ENCODE results near the gene CD8B. TPM values are rescaled to one million over a fixed set of nuclear protein-coding genes. Genes with fewer than 3 reads are reported as not detected.

Gene CD8B
- total RNA-seq, 1 experiment from 2014 or later: 0.24 TPM

GRCh38 chr2:86768189-86768949 lies 93.3 kb downstream of the CD8B start:
- H3K27me3 Mint-ChIP-seq (ENCODE audit: low read depth): no peaks in the 10 kb centered on the region
- no peak overlapping the region for H2AFZ ChIP-seq (ENCODE audit: low read length)
- H2BK12ac ChIP-seq (ENCODE audit: insufficient read length, low read depth, low read length): no peak overlapping the region
- H3K4ac ChIP-seq (ENCODE audit: low read depth, low read length): no peak overlapping the region
- H2BK15ac ChIP-seq (ENCODE audit: low read depth, low read length): no peak overlapping the region
- H3K23me2 ChIP-seq (ENCODE audit: insufficient read length, low read depth, low read length, poor library complexity, severe bottlenecking): peaks cover 2% of the 10 kb centered on the region
- no peak overlapping the region for H3K27ac ChIP-seq (ENCODE audit: insufficient read length, low read depth, low read length)
- no peaks in the 10 kb centered on the region for H3K4me1 ChIP-seq (ENCODE audit: insufficient read depth, low read length)
- no peak overlapping the region for H3T11ph ChIP-seq (ENCODE audit: low read length)
- peaks cover 5 to 14% of the 10 kb centered on the region in 2 experiments for H3K4me1 Mint-ChIP-seq
- H3K23ac ChIP-seq (ENCODE audit: insufficient read length, low read depth, low read length): no peak overlapping the region
- H2BK5ac ChIP-seq (ENCODE audit: insufficient read length, low read length): no peak overlapping the region
- no peak overlapping the region for H3K14ac ChIP-seq (ENCODE audit: insufficient read depth, low read length)
- DNase-seq: no peak
- no peaks in the 10 kb centered on the region for H3K9me3 ChIP-seq (ENCODE audit: control insufficient read depth, low read depth, low read length)
- H3K79me1 ChIP-seq (ENCODE audit: insufficient read depth, low read depth, low read length, poor library complexity, severe bottlenecking): peaks cover 5% of the 10 kb centered on the region
- no peak overlapping the region for H4K91ac ChIP-seq (ENCODE audit: insufficient read length, low read depth, low read length)
- no peaks in the 10 kb centered on the region for H3K79me2 ChIP-seq (ENCODE audit: insufficient read depth, low read length)
- peaks cover 20 to 70% (median 60%) of the 10 kb centered on the region in 3 experiments for H3K36me3 Mint-ChIP-seq (ENCODE audit: insufficient read depth in 1 of 3, low read depth in 3 of 3)
- H2BK20ac ChIP-seq (ENCODE audit: low read depth, low read length, poor library complexity, severe bottlenecking): no peak overlapping the region
- no peaks in the 10 kb centered on the region for H4K20me1 ChIP-seq (ENCODE audit: control insufficient read depth, insufficient read depth, insufficient read length)
- H3K56ac ChIP-seq (ENCODE audit: insufficient read length, low read depth, low read length): no peak overlapping the region
- H2BK120ac ChIP-seq (ENCODE audit: low read depth, low read length, poor library complexity, severe bottlenecking): no peak overlapping the region
- H3K27me3 ChIP-seq (ENCODE audit: insufficient read depth, low read length): no peaks in the 10 kb centered on the region
- no peak overlapping the region for H4K8ac ChIP-seq (replicated peaks; ENCODE audit: insufficient read length, low read depth, low read length)
- H2AK5ac ChIP-seq (ENCODE audit: insufficient read length, low read length): no peak overlapping the region
- no peak overlapping the region for H4K5ac ChIP-seq (ENCODE audit: insufficient read length, low read depth, low read length)
- no peaks in the 10 kb centered on the region for H3K9me3 Mint-ChIP-seq
- H3K18ac ChIP-seq (ENCODE audit: insufficient read length, low read depth, low read length): no peak overlapping the region
- no peak overlapping the region; a peak in 1 of 7 replicates for H3K27ac Mint-ChIP-seq
- TF ChIP-seq CTCF (conservative IDR thresholded peaks at IDR 0.05): no peak
- no peak overlapping the region for H3K9ac ChIP-seq (ENCODE audit: extremely low read depth, insufficient read length, low read length)
- no peak overlapping the region for H3K4me2 ChIP-seq (ENCODE audit: insufficient read depth, insufficient read length, low read length)
- WGBS (ENCODE audit: extremely low coverage, insufficient read length, low lambda C conversion rate): no CpG with 5 or more reads among the region's 5 CpGs
- H3K4me3 Mint-ChIP-seq: no peak overlapping the region

Other genes starting within 250 kb of the CD8B start
- gene RNF103, start 238.0 kb downstream of the CD8B start, total RNA-seq (2021): 6.8 and 7.1 TPM in 2 replicates
- 48.8 and 51.5 TPM in 2 replicates for gene RMND5A, start 141.6 kb downstream of the CD8B start, total RNA-seq (2021)
- gene CD8A, start 71.0 kb downstream of the CD8B start, total RNA-seq (2021): not detected in 2 replicates
- 0.24 and 1.6 TPM in 2 replicates for gene RGPD1, start 80.2 kb upstream of the CD8B start, total RNA-seq (2021)
- gene PLGLB1, start 160.0 kb upstream of the CD8B start, total RNA-seq (2021): 0.97 and 1.2 TPM in 2 replicates